GM18505 (cell line): ENCODE measurements around the gene TBC1D9B.

ENCODE experiments used
- ATAC-seq: cut with Tn5 transposase; IDR thresholded peaks from one replicate; pipeline ENCODE4 v1.9.1; 2021; ENCODE audit not compliant: unreplicated experiment
- POLR2A ChIP-seq: IDR thresholded peaks from 4 replicates; pipeline ENCODE4 v1.6.1; 2011; ENCODE audit warnings: borderline replicate concordance; ENCODE audit not compliant: insufficient read depth, insufficient read length; ENCODE audit errors: extremely low read depth

The TBC1D9B gene

DNA sequence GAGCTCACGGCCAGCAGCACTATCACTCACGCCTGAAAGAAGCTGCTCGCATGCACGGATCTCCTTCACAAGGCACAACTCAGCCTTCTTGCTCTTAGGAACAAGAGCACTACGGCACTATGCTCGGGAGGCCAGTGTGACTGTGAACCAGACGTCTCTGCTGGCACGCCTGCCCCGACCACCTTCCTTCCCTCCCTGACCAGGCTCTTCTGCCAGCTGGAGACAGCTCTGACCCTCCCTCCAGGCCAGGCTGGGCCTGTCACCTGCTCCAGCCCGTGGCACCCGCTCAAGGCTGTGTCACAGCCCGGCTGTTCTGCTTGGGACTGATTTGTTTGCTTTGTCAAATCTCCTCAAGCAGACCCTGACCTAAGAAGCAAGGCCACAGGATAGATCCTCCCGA is 7.0 kb downstream of the TBC1D9B start:
- no peak for TF ChIP-seq POLR2A

GRCh38 chr5:179900206-179900605 is 7.5 kb downstream of the TBC1D9B start:
- TF ChIP-seq POLR2A: no peak
- ATAC-seq: no peak

More for the DNA sequence above, 7.0 kb downstream of the TBC1D9B start:
- no peak for ATAC-seq

DNA sequence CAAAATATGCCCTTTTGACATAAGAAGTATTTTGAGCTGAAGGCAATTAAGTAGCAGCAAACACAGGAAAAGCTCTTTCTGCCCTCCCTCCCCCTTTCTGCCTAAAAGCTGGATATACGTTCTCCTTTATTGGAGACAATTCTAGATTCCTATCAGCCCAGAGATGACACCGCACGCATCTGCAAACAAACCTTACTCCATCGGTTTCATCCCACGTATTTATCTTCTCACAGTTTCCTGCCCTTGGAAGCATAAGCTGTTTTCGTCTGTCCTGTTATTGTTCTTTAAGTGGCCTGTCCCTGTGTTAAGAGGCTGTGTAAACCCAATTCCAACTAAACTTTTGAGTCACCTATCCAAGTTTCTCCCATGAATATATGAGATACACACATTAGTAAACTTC is 11.8 kb downstream of the TBC1D9B start:
- no peak for TF ChIP-seq POLR2A
- no peak for ATAC-seq

DNA sequence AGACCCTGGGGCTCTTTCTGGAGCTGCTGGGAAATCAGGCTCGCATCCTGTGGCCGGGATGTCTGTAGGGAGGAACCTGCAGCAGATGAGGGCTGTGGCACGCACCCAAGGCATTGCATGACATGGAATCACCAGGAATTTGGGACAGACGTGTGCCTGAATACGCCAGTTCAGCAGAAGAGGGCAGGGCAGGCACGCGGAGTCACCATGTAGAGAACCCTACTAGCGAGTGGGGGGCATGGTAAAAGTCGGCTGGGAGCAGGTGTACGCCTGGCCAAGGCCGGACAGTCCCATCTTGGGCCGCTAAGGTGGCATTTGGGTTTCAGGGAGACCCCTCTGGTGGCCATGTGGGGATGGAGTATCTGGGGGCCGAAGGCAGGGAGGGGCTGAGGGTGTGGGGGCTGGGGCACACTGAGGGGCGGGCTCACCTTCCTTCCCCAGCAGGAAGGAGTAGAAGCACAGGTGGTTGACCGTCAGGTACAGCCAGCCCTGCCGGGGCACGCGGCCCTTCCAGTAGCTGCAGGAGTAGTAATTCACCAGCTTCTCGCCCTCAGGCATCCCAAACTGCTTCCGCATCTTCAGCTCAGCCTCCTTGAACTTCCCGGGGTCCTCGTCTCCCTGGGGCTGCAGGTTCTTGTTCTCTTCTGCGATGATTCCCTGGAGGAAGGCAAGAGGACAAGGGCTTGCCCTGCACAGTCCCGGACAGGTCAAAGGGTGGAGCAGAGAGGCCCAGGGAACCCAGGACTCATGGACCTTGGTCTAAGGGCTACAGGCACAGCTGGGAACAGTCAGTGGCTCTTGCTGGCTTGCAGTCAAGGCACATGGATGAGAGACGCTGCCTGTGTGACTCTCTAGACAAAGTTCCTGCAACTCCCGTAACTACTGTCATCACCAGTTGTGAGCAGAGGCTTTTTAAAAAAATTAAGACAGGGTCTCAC is 13.5 kb downstream of the TBC1D9B start:
- no peak for ATAC-seq
- TF ChIP-seq POLR2A: no peak

DNA sequence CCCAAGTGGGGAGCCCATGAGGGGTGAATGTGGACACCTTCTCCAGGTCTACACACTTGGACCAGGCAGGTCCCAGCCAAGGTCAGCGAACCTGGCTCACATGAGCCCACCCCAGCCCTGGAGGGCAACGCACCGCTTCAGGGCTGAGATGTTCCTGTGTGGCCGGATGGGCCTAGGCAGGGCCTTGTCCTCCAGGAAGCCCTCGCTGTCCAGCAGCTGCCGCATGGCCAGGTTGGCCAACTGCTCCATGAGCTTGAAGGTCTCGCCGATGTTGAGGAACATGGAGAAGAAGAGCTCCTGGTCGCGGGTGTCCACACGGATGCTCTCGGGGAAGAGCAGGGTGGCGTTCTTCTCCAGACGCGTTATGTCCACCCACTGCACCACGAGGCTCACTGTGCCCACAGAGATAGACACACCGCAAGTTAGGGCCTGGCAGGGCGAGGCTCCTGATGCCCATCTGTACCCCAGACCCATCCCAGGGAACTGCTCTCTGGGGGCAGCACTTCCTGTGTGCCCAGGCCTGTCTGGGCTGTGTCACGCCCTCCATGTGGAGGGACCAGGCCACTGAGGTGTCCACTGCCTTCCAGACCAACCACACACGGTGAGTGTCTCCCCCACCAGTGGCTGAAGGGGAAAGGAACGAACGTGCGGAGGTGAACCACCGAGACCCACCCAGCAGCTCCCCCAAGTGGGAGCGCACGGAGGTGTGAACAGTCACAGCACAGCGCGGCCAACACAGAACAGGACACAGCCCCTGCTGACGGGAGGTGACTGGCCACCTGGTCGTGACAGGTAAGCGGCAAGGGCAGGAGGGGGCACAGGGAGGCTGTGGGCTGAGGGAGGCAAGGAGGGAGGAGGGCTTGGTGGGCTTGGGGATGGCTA is 14.4 kb downstream of the TBC1D9B start:
- no peak for TF ChIP-seq POLR2A
- no peak for ATAC-seq

- TF ChIP-seq POLR2A: no peak
- no peak for ATAC-seq
Measured at GRCh38 chr5:179892255-179892654, 15.4 kb downstream of the TBC1D9B start.

- no peak for ATAC-seq
- no peak for TF ChIP-seq POLR2A
Measured at GRCh38 chr5:179890751-179891682, 16.7 kb downstream of the TBC1D9B start.

DNA sequence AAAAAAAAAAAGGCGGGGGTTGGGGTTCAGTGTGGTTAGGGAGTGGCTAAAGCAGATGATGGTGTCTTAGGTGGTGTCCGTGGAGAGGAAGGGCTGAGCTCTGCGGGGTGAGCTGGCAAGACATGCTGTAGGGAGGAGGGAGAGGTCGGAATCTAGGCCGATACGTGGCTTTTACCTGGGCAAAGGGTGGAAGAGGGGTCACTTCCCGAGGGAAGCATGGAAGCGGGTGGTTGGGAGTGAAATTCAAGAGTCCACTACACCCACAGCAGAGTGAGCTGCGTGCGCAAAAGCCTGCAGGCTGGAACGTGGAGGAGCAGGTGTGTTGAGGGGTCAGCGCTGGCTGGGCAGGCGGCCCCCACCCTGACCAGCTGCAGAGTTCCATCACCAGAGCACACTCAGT is 17.8 kb downstream of the TBC1D9B start:
- TF ChIP-seq POLR2A: no peak
- ATAC-seq: no peak

- ATAC-seq: no peak
- no peak for TF ChIP-seq POLR2A
Measured at GRCh38 chr5:179887802-179888201, 19.9 kb downstream of the TBC1D9B start.

GRCh38 chr5:179887095-179887494 is 20.6 kb downstream of the TBC1D9B start:
- ATAC-seq: no peak
- TF ChIP-seq POLR2A: no peak

- ATAC-seq: no peak
Measured at GRCh38 chr5:179886190-179886911, 21.3 kb downstream of the TBC1D9B start.

DNA sequence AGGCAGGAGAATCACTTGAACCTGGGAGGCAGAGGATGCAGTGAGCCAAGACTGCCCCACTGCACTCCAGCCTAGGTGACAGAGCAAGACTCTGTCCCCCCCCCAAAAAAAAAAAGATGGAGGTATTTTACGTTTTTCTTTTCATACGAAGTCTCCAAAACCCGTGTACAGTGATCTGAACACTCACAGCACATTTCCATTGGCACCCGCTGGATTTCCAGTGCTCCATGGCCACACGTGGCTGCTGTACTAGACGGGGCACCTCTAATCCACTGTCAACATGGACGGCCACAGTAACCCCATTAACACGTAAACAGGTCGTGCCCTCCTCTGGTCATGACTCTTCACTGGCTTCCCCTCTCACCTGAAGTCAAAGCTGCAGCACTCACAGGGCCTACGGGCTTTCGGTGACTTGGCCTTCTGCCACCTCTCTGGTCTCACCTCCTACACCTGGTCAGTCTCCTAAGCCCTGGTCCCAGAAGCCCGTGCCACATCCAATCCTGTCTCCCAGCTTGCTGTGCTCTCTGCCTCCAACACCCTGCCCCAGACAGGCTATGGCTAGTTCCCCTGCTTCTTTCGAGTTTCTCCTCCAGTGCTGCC is 22.1 kb downstream of the TBC1D9B start:
- TF ChIP-seq POLR2A: no peak
- no peak for ATAC-seq

More at GRCh38 chr5:179886190-179886911, 21.3 kb downstream of the TBC1D9B start:
- TF ChIP-seq POLR2A: no peak
